Transverse colon (tissue), 4 donors: Measurements from ENCODE around the gene SLC37A2.
"Not testable (repeated sequence)": the region's sequence is repeated elsewhere in the genome, so short reads cannot be mapped to it uniquely, and the experiment has no call there.

Experiments used
- POLR2A ChIP-seq: fragments of 450-650 bp; IDR thresholded peaks from one replicate; pipeline ENCODE4 v1.6.1; 2016; ENCODE audit warnings: antibody characterized with exemption, mild to moderate bottlenecking, moderate library complexity
- POLR2AphosphoS5 ChIP-seq, 3 donors: sonication (generic); formaldehyde crosslinking; IDR thresholded peaks; one replicate each; pipeline ENCODE4 v1.6.1; 2016; ENCODE audit warnings: antibody characterized with exemption in 3 of 3
- TF ChIP-seq, protein P1 (sequence below), 5 experiments: fragments of 200-600 bp in 3 of 5; fragments of 450-650 bp in 2 of 5; sonication (generic) in 3 of 5; IDR thresholded peaks; 1 replicate in 2 of 5; 2 replicates in 3 of 5; pipeline ENCODE4 v1.5.1; 2016 to 2017; ENCODE audit warnings: antibody characterized with exemption in 5 of 5, inconsistent platforms in 3 of 5, mild to moderate bottlenecking in 2 of 5, moderate library complexity in 1 of 5

DNA sequence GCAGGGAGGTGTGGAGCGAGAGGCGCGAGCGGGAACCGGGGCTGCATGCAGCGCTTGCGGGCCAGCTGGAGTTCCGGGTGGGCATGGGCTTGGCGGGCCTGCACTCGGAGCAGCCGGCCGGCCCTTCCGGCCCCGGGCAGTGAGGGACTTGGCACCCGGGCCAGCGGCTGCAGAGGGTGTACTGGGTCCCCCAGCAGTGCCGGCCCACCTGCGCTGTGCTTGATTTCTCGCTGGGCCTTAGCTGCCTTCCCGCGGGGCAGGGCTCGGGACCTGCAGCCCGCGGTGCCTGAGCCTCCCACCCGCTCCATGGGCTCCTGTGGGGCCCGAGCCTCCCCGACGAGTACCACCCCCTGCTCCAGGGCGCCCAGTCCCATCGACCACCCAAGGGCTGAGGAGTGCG, 26.4 kb downstream of the SLC37A2 start:
- TF ChIP-seq, protein P1, sequence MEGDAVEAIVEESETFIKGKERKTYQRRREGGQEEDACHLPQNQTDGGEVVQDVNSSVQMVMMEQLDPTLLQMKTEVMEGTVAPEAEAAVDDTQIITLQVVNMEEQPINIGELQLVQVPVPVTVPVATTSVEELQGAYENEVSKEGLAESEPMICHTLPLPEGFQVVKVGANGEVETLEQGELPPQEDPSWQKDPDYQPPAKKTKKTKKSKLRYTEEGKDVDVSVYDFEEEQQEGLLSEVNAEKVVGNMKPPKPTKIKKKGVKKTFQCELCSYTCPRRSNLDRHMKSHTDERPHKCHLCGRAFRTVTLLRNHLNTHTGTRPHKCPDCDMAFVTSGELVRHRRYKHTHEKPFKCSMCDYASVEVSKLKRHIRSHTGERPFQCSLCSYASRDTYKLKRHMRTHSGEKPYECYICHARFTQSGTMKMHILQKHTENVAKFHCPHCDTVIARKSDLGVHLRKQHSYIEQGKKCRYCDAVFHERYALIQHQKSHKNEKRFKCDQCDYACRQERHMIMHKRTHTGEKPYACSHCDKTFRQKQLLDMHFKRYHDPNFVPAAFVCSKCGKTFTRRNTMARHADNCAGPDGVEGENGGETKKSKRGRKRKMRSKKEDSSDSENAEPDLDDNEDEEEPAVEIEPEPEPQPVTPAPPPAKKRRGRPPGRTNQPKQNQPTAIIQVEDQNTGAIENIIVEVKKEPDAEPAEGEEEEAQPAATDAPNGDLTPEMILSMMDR (IDR thresholded peaks at IDR 0.05) = not testable (repeated sequence)
- not testable (repeated sequence) for TF ChIP-seq POLR2AphosphoS5 (IDR thresholded peaks at IDR 0.05); POLR2A
